ENCODE results near the gene C4orf50. TPM values are rescaled to one million over a fixed set of nuclear protein-coding genes. Genes with fewer than 3 reads are reported as not detected.

Gene C4orf50
- total and polyA plus RNA-seq, 2 of the 13 experiments (the other 11 are each of a cell fraction or from before 2014, with no cell fraction given): not detected

DNA sequence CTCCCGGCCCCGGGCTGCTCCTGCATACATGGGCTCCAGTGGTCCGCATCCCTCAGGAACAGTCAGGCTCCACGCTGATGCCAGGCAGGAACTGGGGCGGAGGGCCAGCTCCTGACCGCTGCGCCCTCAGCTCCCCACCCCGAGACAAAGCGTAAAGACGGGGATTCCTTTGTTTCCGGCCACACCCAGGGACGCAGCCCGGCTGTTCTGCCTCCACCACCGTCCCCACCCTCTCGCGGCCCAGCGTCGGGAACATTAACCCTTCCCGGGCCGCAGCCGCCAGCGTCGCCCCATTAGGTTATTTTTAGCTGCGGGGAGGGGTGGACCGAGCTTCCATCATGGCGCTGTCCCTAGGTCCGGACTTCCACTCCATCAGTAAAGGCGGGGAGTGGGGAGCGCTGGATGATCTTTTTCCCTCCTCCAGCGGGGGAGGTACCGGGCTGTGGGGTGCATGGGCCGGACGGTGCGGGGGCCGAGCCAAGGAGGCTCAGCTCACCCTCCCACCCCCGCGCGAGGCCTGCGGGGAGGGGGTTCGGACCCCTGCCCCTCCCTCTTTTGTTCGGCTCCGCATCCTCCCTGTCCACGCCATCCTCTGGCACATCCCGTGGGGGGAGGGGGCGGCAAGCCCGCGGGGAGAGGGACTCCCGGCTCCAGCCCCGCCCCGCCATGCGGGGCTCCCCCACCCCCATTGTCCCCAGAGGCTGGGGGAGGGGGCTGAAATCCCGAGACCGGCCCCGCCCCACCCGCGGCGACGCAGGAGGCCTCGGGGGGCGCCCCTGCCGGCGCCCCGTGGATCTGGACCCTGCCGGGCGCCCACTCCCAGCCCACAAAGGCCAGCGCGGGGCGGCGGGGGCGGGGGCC, 130.6 kb downstream of the C4orf50 start:
- 20% methylated on average over 3 of the region's 70 CpGs for whole genome bisulfite sequencing (ENCODE audit: low lambda C conversion rate)
- no peak for FAIRE-seq

More for the DNA sequence above, 130.6 kb downstream of the C4orf50 start:
- Histone ChIP-seq H3K9me3 (ENCODE audit: low read length) (no peaks in the 10 kb centered on the region), H4K20me1 (ENCODE audit: insufficient read depth, low read length) (peaks cover 4% of the 10 kb centered on the region; the same call in 1 of the 2 replicates), H3K36me3 (replicated peaks in 1 of 2; ENCODE audit: control insufficient read depth in 1 of 2, insufficient read depth in 2 of 2, low read length in 2 of 2) (no peaks in the 10 kb centered on the region), H3K79me2 (ENCODE audit: insufficient read depth, low read length) (no peaks in the 10 kb centered on the region), H3K4me1 (ENCODE audit: insufficient read depth, low read length) (no peaks in the 10 kb centered on the region), H2AFZ (ENCODE audit: low read length) (no peak overlapping the region), H3K4me3 (replicated peaks in 1 of 3; ENCODE audit: insufficient read depth in 1 of 3, low read depth in 2 of 3, low read length in 3 of 3) (no peak overlapping the region), H3K4me2 (ENCODE audit: low read depth, low read length) (no peak overlapping the region), H3K27me3 (ENCODE audit: control insufficient read depth in 1 of 2, insufficient read depth in 2 of 2, low read length in 2 of 2) (peaks cover 5 to 22% of the 10 kb centered on the region in 2 experiments; a peak in 4 of 5 replicates), H3K27ac (ENCODE audit: extremely low read length, insufficient read depth, low read length) (no peak overlapping the region), H3K9ac (ENCODE audit: insufficient read depth, low read depth, low read length) (no peak overlapping the region)
- BruUV-seq (replicated peaks): no TSS peak
- POLR2A ChIA-PET: no interaction called here
- DNase-seq (ENCODE audit: low spot score) (no peak), ATAC-seq (no peak)
- intact Hi-C loops (cut with micrococcal nuclease; ENCODE audit: unreplicated experiment): no loop called here
- TF ChIP-seq U2AF2 (IDR thresholded peaks at IDR 0.05; ENCODE audit: low read depth, low read length): no peak
- no peak for TF ChIP-seq CENPT (CRISPR knock-in tag; IDR thresholded peaks at IDR 0.05; ENCODE audit: low read depth)
- no peak for TF ChIP-seq ZNF44 (CRISPR knock-in tag; IDR thresholded peaks at IDR 0.05)
- no peak for TF ChIP-seq FOXM1 (CRISPR knock-in tag; IDR thresholded peaks at IDR 0.05)
- no peak for TF ChIP-seq ZNF160 (CRISPR knock-in tag; IDR thresholded peaks at IDR 0.05)
- no peak for TF ChIP-seq ZNF10 (CRISPR knock-in tag; IDR thresholded peaks at IDR 0.05; ENCODE audit: borderline replicate concordance, low read depth)
- TF ChIP-seq HOXA9 (CRISPR knock-in tag; IDR thresholded peaks at IDR 0.05; ENCODE audit: borderline replicate concordance): no peak
- TF ChIP-seq ZSCAN30 (CRISPR knock-in tag; IDR thresholded peaks at IDR 0.05): no peak
- TF ChIP-seq PHF5A (CRISPR knock-in tag; IDR thresholded peaks at IDR 0.05; ENCODE audit: low read depth, unreplicated experiment): no peak
- TF ChIP-seq, protein P1, sequence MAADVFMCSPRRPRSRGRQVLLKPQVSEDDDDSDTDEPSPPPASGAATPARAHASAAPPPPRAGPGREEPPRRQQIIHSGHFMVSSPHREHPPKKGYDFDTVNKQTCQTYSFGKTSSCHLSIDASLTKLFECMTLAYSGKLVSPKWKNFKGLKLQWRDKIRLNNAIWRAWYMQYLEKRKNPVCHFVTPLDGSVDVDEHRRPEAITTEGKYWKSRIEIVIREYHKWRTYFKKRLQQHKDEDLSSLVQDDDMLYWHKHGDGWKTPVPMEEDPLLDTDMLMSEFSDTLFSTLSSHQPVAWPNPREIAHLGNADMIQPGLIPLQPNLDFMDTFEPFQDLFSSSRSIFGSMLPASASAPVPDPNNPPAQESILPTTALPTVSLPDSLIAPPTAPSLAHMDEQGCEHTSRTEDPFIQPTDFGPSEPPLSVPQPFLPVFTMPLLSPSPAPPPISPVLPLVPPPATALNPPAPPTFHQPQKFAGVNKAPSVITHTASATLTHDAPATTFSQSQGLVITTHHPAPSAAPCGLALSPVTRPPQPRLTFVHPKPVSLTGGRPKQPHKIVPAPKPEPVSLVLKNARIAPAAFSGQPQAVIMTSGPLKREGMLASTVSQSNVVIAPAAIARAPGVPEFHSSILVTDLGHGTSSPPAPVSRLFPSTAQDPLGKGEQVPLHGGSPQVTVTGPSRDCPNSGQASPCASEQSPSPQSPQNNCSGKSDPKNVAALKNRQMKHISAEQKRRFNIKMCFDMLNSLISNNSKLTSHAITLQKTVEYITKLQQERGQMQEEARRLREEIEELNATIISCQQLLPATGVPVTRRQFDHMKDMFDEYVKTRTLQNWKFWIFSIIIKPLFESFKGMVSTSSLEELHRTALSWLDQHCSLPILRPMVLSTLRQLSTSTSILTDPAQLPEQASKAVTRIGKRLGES (CRISPR knock-in tag; IDR thresholded peaks at IDR 0.05; ENCODE audit: borderline replicate concordance): no peak
- TF ChIP-seq, protein P2, sequence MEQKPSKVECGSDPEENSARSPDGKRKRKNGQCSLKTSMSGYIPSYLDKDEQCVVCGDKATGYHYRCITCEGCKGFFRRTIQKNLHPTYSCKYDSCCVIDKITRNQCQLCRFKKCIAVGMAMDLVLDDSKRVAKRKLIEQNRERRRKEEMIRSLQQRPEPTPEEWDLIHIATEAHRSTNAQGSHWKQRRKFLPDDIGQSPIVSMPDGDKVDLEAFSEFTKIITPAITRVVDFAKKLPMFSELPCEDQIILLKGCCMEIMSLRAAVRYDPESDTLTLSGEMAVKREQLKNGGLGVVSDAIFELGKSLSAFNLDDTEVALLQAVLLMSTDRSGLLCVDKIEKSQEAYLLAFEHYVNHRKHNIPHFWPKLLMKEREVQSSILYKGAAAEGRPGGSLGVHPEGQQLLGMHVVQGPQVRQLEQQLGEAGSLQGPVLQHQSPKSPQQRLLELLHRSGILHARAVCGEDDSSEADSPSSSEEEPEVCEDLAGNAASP (CRISPR knock-in tag; IDR thresholded peaks at IDR 0.05; ENCODE audit: borderline replicate concordance): no peak
- CTCF ChIA-PET (ENCODE audit: low intra/inter-chr PET ratio, low total read pairs): no interaction called here
- in situ Hi-C loops (cut with HindIII; ENCODE audit: extremely low pct_ligation_motif_present, low pct_unique_long_range_greater_than_20kb): no loop called here

Data from HepG2 (cell line).